Vagina (tissue), 2 donors: Measurements from ENCODE around the gene LKAAEAR1.

Experiments
- POLR2A ChIP-seq, 2 donors: fragments of 450-650 bp; IDR thresholded peaks; one replicate each; pipeline ENCODE4 v1.6.1; 2017; ENCODE audit warnings: antibody characterized with exemption in 2 of 2, mild to moderate bottlenecking in 2 of 2, moderate library complexity in 2 of 2
- POLR2AphosphoS5 ChIP-seq, 2 donors: sonication (generic); formaldehyde crosslinking; IDR thresholded peaks; one replicate each; pipeline ENCODE4 v1.9.0; 2017; ENCODE audit warnings: antibody characterized with exemption in 2 of 2, mild to moderate bottlenecking in 2 of 2, low read depth in 1 of 2; ENCODE audit not compliant: insufficient read depth in 1 of 2
- TF ChIP-seq, protein P1 (sequence below), 3 experiments: fragments of 450-650 bp in 2 of 3; fragments of 200-600 bp in 1 of 3; sonication (generic) in 1 of 3; IDR thresholded peaks; one replicate each; pipeline ENCODE4 v1.5.1; 2017 to 2019; ENCODE audit warnings: antibody characterized with exemption in 3 of 3, mild to moderate bottlenecking in 2 of 3, moderate library complexity in 2 of 3

DNA sequence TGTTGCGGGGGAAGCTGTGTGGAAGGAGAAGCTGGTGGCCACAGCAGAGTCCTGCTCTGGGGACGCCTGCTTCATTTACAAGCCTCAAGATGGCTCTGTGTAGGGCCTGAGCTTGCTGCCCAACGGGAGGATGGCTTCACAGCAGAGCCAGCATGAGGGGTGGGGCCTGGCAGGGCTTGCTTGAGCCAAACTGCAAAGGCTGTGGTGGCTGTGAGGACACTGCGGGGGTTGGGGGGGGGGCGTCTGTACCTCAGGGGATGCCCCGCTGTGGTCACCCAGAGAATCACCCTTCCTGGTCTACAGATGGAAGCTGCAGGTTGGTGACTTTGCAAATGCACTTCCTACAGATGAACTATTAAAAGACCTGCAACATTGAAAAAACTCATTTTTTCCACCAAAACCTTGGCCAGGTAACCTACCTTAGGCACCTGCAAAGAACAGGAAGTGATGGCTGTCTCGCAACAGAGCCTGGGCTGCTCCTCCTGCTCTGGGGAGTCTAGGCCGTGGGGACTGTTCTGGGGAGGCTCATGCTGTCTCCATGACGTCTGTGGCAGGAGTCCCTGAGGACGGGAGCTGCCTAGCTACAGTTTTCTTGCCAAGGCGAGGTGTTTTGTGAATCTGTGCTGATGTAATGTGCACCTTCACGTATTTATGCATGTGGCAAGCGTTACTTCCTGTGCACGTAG is 15.8 kb upstream of the LKAAEAR1 start:
- TF ChIP-seq, protein P1, sequence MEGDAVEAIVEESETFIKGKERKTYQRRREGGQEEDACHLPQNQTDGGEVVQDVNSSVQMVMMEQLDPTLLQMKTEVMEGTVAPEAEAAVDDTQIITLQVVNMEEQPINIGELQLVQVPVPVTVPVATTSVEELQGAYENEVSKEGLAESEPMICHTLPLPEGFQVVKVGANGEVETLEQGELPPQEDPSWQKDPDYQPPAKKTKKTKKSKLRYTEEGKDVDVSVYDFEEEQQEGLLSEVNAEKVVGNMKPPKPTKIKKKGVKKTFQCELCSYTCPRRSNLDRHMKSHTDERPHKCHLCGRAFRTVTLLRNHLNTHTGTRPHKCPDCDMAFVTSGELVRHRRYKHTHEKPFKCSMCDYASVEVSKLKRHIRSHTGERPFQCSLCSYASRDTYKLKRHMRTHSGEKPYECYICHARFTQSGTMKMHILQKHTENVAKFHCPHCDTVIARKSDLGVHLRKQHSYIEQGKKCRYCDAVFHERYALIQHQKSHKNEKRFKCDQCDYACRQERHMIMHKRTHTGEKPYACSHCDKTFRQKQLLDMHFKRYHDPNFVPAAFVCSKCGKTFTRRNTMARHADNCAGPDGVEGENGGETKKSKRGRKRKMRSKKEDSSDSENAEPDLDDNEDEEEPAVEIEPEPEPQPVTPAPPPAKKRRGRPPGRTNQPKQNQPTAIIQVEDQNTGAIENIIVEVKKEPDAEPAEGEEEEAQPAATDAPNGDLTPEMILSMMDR (IDR thresholded peaks at IDR 0.05): no peak
- no peak for TF ChIP-seq POLR2AphosphoS5 (IDR thresholded peaks at IDR 0.05; ENCODE audit: insufficient read depth in 1 of 2, low read depth in 1 of 2)
- no peak for TF ChIP-seq POLR2A (IDR thresholded peaks at IDR 0.05)
